Measurements from ENCODE around the gene UCKL1.

UCKL1 gene

DNA sequence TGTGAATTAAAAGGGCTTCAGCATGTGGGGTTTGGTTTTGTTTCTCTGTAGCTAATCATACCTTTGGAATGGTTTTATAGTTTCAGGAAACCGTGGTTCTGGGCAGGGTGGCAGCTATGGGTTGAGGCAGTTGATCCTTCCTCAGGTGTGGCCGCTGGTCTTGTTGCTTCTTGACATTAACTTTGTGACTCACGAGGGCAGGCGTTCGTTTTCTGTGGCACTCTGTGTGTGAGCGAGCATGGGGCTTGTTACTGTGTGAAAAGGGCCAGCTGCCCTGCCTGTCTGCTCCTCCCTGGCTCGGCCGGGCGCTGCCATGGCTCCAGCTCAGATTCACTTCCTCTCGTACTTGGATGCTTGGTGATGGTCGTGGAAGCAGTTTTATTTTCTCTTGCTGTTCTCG, 45.0 kb downstream of the UCKL1 start:
- Histone ChIP-seq H3K36me3 (ENCODE audit: control insufficient read depth, insufficient read depth, low read length) (peaks cover 22% of the 10 kb centered on the region), H3K4me1 (ENCODE audit: control insufficient read depth, insufficient read depth, low read length, poor library complexity, severe bottlenecking) (peaks cover 7% of the 10 kb centered on the region), H3K9me3 (ENCODE audit: control insufficient read depth, low read length) (peaks cover 11% of the 10 kb centered on the region), H3K4me3 (ENCODE audit: extremely low read depth, insufficient read depth, low read length, poor library complexity, severe bottlenecking) (no peak overlapping the region), H3K27ac (ENCODE audit: low read depth, low read length, severe bottlenecking) (no peak overlapping the region)
- WGBS, 2 experiments (ENCODE audit: insufficient coverage in 2 of 2): 88 to 96% methylated on average over 5 to 12 of the region's 12 CpGs

DNA sequence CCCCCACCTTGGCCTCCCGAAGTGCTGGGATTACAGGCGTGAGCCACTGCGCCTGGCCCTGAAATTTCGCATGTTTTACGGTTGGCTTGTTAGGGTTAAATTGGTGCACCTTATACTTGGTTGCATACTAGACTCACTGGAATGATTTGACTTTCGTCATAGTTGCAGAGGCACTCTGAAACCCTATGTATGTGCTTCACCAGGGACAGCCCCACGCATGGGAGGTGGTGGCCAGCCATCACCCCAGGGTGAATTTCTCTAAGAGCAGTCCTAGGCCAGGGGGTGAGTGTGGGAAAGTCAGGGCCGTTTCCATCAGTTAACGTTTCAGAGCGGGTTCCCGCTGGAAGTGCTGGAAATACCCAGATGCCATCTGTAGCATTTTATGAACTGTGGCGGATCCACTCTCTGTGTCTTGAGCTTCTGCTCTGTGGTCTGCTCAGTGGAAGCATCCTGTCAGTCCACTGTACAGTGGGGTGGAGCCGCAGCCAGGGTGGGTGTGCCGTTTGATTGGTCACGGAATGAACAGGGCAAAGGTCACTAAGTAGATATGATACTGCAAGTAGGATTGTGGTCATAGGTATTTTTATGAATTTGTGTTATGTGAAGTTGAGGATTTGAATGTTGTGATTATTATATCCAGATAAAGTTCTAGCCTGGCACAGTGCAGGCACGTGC, 48.1 kb downstream of the UCKL1 start:
- 95 to 96% methylated on average over 15 to 16 of the region's 16 CpGs for WGBS, 2 experiments (ENCODE audit: insufficient coverage in 2 of 2)
- H3K4me3 ChIP-seq (ENCODE audit: extremely low read depth, insufficient read depth, low read length, poor library complexity, severe bottlenecking): no peak overlapping the region
- no peak overlapping the region for H3K27ac ChIP-seq (ENCODE audit: low read depth, low read length, severe bottlenecking)
- H3K36me3 ChIP-seq (ENCODE audit: control insufficient read depth, insufficient read depth, low read length): peaks cover 4% of the 10 kb centered on the region
- H3K9me3 ChIP-seq (ENCODE audit: control insufficient read depth, low read length): no peaks in the 10 kb centered on the region
- H3K4me1 ChIP-seq (ENCODE audit: control insufficient read depth, insufficient read depth, low read length, poor library complexity, severe bottlenecking): peaks cover 7% of the 10 kb centered on the region

DNA sequence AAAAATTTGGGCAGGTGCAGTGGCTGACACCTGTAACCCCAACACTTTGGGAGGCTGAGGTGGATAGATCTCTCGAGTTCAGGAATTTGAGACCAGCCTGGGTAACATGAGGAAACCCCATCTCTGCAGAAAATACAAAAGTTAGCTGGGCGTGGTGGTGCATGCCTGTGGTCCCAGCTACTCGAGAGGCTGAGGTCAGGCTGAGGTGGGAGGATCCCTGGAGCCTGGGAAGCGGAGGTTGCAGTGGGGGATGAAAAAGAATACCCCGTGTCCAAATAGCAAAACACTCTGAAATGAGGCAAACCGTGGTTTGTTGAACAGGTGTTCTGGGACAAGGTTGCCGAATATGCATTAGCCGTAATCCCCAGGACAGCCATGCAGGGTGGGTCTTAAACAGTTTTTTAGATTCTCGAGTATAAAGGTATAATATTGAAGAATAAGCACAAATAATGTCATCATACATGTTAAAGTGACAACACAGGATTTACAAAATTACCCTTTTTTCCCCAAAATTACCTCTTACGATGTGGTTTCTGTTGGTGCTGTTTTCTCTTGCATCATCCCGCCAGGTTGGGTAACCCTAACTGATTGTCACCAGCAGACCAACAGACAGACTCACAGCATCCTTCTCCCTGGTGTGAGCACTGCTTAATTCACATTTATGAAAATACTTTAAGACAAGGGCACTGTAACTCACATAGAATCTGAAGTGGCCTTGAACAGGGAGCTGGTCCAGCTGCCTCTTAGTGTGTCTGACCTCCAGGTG, 52.2 kb downstream of the UCKL1 start:
- H3K27ac ChIP-seq (ENCODE audit: low read depth, low read length, severe bottlenecking): no peak overlapping the region
- whole genome bisulfite sequencing, 2 experiments (ENCODE audit: insufficient coverage in 2 of 2): 91 to 94% methylated on average over 7 to 9 of the region's 11 CpGs

DNA sequence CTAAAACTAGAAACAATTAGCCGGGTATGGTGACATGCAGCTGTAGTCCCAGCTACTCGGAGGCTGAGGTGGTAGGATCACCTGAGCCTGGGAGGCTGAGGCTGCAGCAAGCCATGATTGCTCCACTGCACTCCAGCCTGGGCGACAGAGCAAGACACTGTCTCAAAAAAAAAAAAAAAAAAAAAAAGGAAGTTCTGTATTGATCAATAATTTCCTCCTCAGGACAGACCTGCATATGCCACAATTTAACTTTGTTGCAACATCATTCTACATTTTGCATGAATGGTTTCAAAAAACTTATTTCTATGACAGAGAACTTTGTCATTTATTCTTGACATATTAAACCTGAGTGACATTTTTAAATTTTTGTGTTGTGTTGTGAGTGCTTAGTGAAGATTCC, 55.8 kb downstream of the UCKL1 start:
- Histone ChIP-seq H3K4me3 (ENCODE audit: extremely low read depth, insufficient read depth, low read length, poor library complexity, severe bottlenecking) (no peak overlapping the region), H3K27ac (ENCODE audit: low read depth, low read length, severe bottlenecking) (no peak overlapping the region), H3K9me3 (ENCODE audit: control insufficient read depth, low read length) (no peaks in the 10 kb centered on the region), H3K36me3 (ENCODE audit: control insufficient read depth, insufficient read depth, low read length) (peaks cover 24% of the 10 kb centered on the region), H3K4me1 (ENCODE audit: control insufficient read depth, insufficient read depth, low read length, poor library complexity, severe bottlenecking) (peaks cover 3% of the 10 kb centered on the region)
- WGBS, 2 experiments (ENCODE audit: insufficient coverage in 2 of 2): 100% methylated on average over 1 to 2 of the region's 3 CpGs

More for the DNA sequence above, 52.2 kb downstream of the UCKL1 start:
- H3K36me3 ChIP-seq (ENCODE audit: control insufficient read depth, insufficient read depth, low read length): peaks cover 10% of the 10 kb centered on the region
- no peaks in the 10 kb centered on the region for H3K9me3 ChIP-seq (ENCODE audit: control insufficient read depth, low read length)
- no peaks in the 10 kb centered on the region for H3K4me1 ChIP-seq (ENCODE audit: control insufficient read depth, insufficient read depth, low read length, poor library complexity, severe bottlenecking)
- H3K4me3 ChIP-seq (ENCODE audit: extremely low read depth, insufficient read depth, low read length, poor library complexity, severe bottlenecking): no peak overlapping the region

DNA sequence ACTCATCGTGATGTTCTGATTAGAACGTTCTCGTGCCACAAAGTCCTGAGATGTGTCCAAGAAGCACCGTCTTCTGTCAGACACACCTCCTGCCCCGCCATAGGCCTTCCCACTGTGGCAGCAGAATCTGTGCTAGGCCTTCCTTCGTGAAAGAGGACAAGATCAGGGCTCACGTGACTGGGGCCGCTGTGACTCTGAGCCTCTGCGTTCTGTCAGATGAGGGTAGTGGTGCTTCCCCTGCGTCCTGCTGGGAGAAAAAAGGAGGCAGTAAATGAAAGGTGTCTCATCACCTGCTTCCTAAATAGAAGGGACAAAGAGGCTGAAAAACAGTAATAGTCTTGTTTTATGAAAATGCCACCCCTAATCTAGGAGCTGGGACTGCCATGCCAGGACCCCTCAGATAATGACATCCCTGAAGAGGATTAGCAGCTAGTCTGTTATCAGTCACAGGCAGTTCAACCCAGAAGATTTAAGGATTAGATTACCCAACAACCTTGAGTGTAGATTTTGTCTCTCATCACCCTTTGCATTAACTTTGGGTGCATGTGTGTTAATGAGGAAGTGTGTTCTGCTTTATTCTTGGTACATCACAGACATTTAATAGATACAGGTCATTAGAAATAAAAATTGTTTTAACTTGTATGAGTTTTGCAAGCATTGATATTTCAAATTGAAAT, 57.2 kb downstream of the UCKL1 start:
- Histone ChIP-seq H3K4me1 (ENCODE audit: control insufficient read depth, insufficient read depth, low read length, poor library complexity, severe bottlenecking) (peaks cover 5% of the 10 kb centered on the region), H3K4me3 (ENCODE audit: extremely low read depth, insufficient read depth, low read length, poor library complexity, severe bottlenecking) (no peak overlapping the region), H3K9me3 (ENCODE audit: control insufficient read depth, low read length) (no peaks in the 10 kb centered on the region), H3K27ac (ENCODE audit: low read depth, low read length, severe bottlenecking) (no peak overlapping the region), H3K36me3 (ENCODE audit: control insufficient read depth, insufficient read depth, low read length) (peaks cover 19% of the 10 kb centered on the region)
- 88 to 95% methylated on average over 9 to 10 of the region's 10 CpGs for WGBS, 2 experiments (ENCODE audit: insufficient coverage in 2 of 2)

DNA sequence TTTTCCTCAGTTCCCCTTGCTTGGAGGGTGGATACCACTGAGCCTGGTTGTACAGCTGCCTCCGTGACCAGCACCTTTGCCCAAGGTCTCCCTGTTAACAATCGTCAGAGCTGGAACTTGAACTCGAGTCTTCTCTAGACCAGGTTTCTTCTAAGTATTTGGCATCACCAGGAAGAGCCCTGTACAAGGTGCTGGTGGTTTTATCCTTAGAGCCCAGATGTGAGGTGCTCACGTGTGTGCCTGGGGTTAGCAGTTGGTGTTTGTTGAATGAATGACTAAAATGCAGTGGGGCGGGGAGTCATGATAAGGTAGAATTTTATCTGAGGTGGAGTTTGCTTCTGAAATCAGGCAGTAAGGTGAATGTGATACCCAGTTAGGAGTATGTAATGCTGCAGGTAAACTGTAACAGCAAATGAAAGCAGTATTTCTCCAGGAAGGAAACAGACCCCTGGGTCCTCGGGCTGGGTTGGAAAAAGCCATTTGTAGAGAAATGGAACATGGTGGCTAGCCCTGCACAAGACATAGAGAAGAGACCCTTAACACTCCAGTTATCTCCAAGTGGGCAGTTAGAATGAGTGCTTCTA, 58.1 kb downstream of the UCKL1 start:
- 95% methylated on average over 6 of the region's 6 CpGs for WGBS, 2 experiments (ENCODE audit: insufficient coverage in 2 of 2)
- Histone ChIP-seq H3K27ac (ENCODE audit: low read depth, low read length, severe bottlenecking) (no peak overlapping the region), H3K4me1 (ENCODE audit: control insufficient read depth, insufficient read depth, low read length, poor library complexity, severe bottlenecking) (peaks cover 7% of the 10 kb centered on the region), H3K9me3 (ENCODE audit: control insufficient read depth, low read length) (no peaks in the 10 kb centered on the region), H3K36me3 (ENCODE audit: control insufficient read depth, insufficient read depth, low read length) (peaks cover 19% of the 10 kb centered on the region), H3K4me3 (ENCODE audit: extremely low read depth, insufficient read depth, low read length, poor library complexity, severe bottlenecking) (no peak overlapping the region)

DNA sequence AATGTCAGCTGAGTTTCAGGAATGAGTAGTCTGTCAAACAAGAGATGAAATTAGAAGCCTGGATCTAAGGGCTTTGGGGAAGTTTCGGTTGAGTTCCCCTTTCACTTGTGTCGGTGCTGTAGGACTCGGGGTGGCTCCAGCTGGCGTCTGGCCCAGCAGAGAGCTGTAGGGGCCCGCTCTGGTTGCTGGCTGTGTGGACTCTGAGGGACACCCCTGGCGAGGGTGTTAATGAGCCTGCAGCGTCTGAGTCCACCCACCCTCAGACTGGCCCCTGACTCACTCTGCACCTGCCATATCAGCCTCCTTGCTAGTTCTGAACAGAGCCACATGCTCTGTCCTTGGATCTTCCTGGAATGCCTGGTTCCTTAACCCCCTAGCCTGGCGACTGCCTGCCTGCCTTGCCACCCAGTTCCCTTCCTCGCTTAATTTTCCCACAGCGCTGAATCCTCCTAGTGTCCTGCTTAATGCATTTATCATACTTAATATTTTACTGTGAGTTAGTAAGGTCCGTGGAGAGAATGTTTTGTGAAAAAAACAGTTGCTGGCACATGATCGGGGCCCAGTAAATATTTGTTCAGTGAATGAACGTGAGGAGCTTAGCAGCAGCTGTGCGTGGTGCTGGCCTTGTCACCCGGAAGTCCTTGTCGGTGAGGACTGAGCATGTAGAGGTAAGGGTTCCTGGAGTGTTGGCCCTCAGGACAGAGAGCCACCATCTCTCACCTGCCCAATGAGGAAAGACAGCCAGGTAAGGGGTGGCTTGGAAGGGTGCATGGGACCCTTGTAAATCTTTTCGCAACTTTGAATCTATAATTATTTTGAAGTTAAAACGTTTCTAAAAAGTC, 59.7 kb downstream of the UCKL1 start:
- peaks cover 7% of the 10 kb centered on the region for H3K4me1 ChIP-seq (ENCODE audit: control insufficient read depth, insufficient read depth, low read length, poor library complexity, severe bottlenecking)
- H3K36me3 ChIP-seq (ENCODE audit: control insufficient read depth, insufficient read depth, low read length): peaks cover 26% of the 10 kb centered on the region
- peak overlapping the region; percentile 62 for H3K4me3 ChIP-seq (ENCODE audit: extremely low read depth, insufficient read depth, low read length, poor library complexity, severe bottlenecking)
- 53 to 55% methylated on average over 14 to 16 of the region's 18 CpGs for WGBS, 2 experiments (ENCODE audit: insufficient coverage in 2 of 2)
- no peaks in the 10 kb centered on the region for H3K9me3 ChIP-seq (ENCODE audit: control insufficient read depth, low read length)
- H3K27ac ChIP-seq (ENCODE audit: low read depth, low read length, severe bottlenecking): peak overlapping the region; percentile 3

DNA sequence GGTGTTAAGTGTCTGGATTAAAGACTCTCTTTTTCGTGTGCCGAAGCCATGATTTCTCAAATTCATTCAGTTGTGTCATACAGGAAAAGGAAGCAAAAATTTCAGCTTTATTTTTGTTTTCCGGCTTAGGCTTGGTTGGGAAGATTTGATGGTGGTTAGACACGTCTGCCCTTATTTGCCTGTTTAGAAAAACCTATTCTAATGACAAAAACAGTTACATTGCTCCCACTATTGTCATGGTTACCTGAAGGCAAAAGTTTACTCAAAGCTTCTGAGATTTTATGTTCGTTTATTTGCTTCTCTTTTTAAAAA, 60.3 kb downstream of the UCKL1 start:
- Histone ChIP-seq H3K9me3 (ENCODE audit: control insufficient read depth, low read length) (no peaks in the 10 kb centered on the region), H3K4me3 (ENCODE audit: extremely low read depth, insufficient read depth, low read length, poor library complexity, severe bottlenecking) (peak overlapping the region; percentile 62), H3K4me1 (ENCODE audit: control insufficient read depth, insufficient read depth, low read length, poor library complexity, severe bottlenecking) (peaks cover 7% of the 10 kb centered on the region), H3K27ac (ENCODE audit: low read depth, low read length, severe bottlenecking) (peak overlapping the region; percentile 3), H3K36me3 (ENCODE audit: control insufficient read depth, insufficient read depth, low read length) (peaks cover 27% of the 10 kb centered on the region)
- 33% methylated on average over 1 of the region's 5 CpGs; no CpG with 5 or more reads in 1 of the 2 experiments for WGBS, 2 experiments (ENCODE audit: insufficient coverage in 2 of 2)

DNA sequence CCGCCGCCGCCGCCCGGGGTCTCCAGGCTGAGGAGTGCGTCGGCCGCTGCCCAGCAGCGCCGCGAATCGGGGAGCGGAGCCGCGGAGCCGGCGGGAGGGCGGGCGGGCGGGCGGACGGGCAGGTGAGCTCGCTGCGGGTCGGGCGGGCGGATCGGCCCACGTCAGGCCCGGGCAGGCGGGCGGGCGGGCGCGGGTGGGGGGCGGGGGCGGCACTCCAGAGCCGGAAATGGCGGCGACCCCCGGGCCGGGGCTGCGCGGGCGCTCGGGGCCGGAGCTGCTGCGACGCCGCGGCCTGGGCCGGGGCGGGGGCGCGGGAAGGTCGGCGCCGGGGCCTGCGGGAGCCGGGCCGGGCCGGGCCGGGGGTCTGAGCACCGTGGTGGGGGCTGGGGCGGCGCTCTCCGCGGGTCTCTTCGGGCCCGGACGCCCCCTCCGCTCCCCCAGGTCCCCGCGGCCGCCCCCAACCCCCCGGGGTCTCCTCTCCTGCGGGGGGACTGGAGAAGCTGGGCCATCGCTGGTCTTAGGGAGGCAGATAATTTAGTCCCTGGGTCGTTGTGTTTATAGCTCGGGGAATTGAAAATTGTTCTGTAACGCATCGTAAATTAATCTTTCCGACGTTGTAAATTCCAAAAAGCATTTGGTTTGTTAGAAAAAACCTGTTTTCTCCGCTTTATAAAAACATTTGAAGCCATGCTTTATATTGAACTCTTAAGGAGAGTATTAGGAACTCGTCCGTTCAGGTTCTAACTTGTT, 60.8 kb downstream of the UCKL1 start:
- Histone ChIP-seq H3K4me3 (ENCODE audit: extremely low read depth, insufficient read depth, low read length, poor library complexity, severe bottlenecking) (peak overlapping the region; percentile 62), H3K4me1 (ENCODE audit: control insufficient read depth, insufficient read depth, low read length, poor library complexity, severe bottlenecking) (peaks cover 7% of the 10 kb centered on the region), H3K36me3 (ENCODE audit: control insufficient read depth, insufficient read depth, low read length) (peaks cover 32% of the 10 kb centered on the region), H3K9me3 (ENCODE audit: control insufficient read depth, low read length) (no peaks in the 10 kb centered on the region), H3K27ac (ENCODE audit: low read depth, low read length, severe bottlenecking) (peak overlapping the region; percentile 3)
- 1 to 2% methylated on average over 25 to 33 of the region's 87 CpGs for WGBS, 2 experiments (ENCODE audit: insufficient coverage in 2 of 2)

Data from mesodermal cell (in vitro differentiated cells).